GM12872 (cell line): ENCODE results near the gene RILPL1.

Experiments used
- TF ChIP-seq, protein P1 (sequence below): IDR thresholded peaks from 3 replicates; pipeline ENCODE4 v1.5.1; 2011; ENCODE audit warnings: low read depth, mild to moderate bottlenecking, low read length, moderate library complexity; ENCODE audit not compliant: insufficient read depth

RILPL1 gene

DNA sequence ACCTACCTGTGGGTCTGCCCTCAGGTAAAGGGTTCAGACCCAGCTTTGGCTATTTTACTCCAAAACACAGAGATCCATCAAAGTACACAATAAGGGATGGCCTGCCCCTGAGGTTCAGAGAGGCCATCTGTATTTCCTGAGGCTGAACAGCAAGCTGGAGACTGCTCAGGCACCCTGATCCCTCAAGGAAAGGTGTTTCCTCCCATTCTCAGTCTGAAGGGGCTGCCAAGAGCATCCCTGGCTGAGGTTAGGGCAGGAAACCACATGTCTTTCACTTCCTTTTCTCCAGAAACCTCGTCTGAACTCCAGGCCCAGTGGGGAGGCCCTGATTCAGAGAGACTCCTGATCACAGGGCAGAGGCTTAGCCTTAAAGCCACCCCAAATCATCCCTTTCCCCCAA is 1.5 kb downstream of the RILPL1 start:
- TF ChIP-seq, protein P1, sequence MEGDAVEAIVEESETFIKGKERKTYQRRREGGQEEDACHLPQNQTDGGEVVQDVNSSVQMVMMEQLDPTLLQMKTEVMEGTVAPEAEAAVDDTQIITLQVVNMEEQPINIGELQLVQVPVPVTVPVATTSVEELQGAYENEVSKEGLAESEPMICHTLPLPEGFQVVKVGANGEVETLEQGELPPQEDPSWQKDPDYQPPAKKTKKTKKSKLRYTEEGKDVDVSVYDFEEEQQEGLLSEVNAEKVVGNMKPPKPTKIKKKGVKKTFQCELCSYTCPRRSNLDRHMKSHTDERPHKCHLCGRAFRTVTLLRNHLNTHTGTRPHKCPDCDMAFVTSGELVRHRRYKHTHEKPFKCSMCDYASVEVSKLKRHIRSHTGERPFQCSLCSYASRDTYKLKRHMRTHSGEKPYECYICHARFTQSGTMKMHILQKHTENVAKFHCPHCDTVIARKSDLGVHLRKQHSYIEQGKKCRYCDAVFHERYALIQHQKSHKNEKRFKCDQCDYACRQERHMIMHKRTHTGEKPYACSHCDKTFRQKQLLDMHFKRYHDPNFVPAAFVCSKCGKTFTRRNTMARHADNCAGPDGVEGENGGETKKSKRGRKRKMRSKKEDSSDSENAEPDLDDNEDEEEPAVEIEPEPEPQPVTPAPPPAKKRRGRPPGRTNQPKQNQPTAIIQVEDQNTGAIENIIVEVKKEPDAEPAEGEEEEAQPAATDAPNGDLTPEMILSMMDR = no peak

DNA sequence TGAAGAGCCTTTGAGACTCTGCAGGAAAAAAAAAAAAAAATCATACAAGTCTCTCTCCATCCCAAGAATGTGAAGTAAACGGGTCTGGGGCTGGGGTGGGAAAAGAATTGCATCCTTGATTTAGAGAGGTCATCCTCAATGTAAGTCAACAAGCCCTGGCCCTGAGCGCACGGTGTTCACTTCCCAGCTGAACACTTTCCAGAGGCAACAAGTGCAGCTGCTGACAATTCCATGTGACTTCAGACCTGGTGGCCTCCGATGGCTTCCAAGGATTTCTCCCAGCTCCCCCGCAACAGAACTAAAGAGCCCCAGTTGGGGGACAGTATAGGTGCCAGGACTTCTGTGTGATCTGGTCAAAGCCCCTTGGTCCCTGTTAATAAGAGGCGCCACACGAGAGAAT is 2.4 kb downstream of the RILPL1 start:
- TF ChIP-seq, protein P1 = no peak

DNA sequence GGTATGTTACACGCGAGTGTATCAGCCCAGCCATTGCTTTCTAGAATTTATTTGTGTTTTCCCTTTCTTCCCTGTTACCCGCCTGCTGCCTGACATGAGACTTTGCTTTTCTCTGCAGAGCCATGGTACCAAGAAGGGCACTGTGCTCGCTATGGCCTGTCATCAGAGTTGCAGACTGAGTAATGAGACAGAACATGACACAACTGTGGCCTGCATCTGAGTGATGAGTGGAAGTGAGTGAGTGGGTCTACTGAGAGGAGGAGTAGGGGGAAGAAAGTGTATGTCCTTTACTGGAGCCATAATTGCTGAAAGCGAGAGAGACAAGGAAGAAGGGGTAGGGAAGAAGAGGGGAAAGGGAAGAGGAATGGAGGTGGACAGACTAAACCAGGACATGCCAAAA is 2.9 kb downstream of the RILPL1 start:
- TF ChIP-seq, protein P1 = no peak

DNA sequence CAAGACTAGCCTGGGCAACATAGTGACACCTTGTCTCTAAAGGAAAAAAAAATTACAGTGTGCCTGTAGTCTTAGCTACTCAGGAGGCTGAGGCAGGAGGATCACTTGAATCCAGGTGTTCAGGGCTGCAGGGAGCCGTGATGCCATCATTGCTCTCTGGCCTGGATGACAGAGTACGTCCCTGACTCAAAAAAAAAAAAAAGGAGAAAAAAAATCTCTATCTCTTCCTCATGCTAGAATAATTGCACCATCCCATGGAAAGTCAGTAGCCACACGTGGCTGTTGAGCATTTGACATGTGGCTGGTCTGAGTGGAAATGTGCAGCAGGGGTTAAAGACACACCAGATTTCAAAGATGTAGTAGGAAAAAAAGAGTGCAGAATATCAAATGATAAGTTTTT is 3.8 kb downstream of the RILPL1 start:
- TF ChIP-seq, protein P1 = no peak

DNA sequence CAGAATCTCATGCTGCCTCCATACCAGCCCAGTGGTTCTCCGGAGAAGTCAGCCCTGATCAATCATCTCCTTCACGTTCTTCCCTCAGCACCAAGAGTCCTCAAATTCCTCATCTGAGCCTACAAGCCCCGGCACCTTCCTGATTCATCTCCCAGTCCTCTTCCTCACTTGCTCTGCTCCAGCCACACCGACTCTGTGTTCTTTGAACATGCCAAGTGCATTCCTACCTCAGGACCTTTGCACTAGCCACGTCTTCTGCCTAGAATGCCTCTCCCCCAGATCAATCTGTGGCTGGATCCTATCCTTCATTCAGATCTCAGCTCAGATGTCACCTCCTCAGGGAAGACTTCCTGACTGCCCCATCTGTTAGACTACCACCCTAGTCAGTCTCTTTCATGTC is 4.7 kb downstream of the RILPL1 start:
- TF ChIP-seq, protein P1 = no peak

DNA sequence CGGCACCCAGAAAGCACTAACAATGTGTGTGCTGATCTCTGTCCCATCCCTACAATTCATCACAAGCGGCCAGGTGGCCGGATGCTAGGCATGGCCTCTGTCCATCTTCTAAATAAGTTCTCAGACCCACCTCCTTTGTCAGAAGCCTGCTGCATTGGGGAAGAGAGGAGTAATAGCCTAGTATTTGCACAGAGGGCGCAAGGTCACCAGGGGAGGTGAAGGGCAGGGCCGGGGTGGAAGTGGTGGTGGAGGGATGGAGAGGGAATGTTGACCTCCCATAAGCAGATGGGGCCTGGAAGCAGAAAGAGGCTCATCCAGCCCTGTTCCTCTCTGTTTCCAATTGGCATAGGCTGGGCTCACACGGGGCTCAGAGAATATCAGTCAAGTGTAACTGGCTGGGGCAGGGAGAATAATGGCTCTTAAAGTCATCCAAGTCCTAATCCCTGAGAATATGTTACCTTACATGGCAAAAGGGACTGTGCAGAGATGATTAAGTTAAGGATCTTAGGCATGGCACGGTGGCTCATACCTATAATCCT is 6.9 kb downstream of the RILPL1 start:
- TF ChIP-seq, protein P1 = no peak

DNA sequence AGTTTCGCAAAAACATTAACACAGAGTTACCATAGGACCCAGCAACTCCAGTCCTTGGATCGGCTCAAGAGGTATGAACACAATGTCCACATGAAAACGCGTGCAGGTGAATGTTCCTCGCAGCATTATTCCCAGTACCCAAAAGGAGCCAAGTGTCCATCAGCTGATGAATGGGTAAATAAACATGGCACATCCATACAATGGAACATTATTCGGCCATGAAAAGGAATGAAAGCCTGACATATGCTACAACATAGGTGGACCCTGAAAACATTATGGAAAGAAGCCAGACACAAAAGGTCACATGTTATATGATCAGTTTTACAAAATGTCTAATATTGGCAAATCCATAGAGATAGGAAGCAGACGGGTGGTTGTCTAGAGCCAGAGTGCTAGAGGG is 9.1 kb downstream of the RILPL1 start:
- TF ChIP-seq, protein P1 = no peak
